GM21360 (cell line): ENCODE results near the gene MTURN.
A peak's percentile ranks its signal among the peaks of the same experiment; 100 is the strongest.
"Not testable (repeated sequence)": the region's sequence is repeated elsewhere in the genome, so short reads cannot be mapped to it uniquely, and the experiment has no call there.

Source experiments
- ATAC-seq: cut with Tn5 transposase; IDR thresholded peaks from one replicate; pipeline ENCODE4 v1.9.1; 2021; ENCODE audit warnings: mild to moderate bottlenecking, moderate library complexity; ENCODE audit not compliant: unreplicated experiment

The MTURN gene

GRCh38 chr7:30177186-30177585, 42.4 kb downstream of the MTURN start:
- no peak for ATAC-seq

GRCh38 chr7:30177965-30178364, 43.2 kb downstream of the MTURN start:
- ATAC-seq, result no peak

- ATAC-seq, result peak; percentile 92
These were observed 44.1 kb downstream of the MTURN start for GRCh38 chr7:30178748-30179436.

GRCh38 chr7:30180718-30181117, 45.9 kb downstream of the MTURN start:
- ATAC-seq, result no peak

GRCh38 chr7:30181211-30181610, 46.4 kb downstream of the MTURN start:
- no peak for ATAC-seq

GRCh38 chr7:30181736-30182522, 47.1 kb downstream of the MTURN start:
- ATAC-seq, result no peak

- no peak for ATAC-seq
These were observed 48.0 kb downstream of the MTURN start for GRCh38 chr7:30182814-30183213.

GRCh38 chr7:30183749-30184369, 49.1 kb downstream of the MTURN start:
- no peak for ATAC-seq

GRCh38 chr7:30184791-30185487, 50.2 kb downstream of the MTURN start:
- ATAC-seq, result no peak

GRCh38 chr7:30185496-30185895, 50.7 kb downstream of the MTURN start:
- no peak for ATAC-seq

- ATAC-seq, result no peak
These were observed 51.9 kb downstream of the MTURN start for GRCh38 chr7:30186725-30187124.

- ATAC-seq, result no peak
These were observed 52.7 kb downstream of the MTURN start for GRCh38 chr7:30187513-30187912.

- not testable (repeated sequence) for ATAC-seq
These were observed 53.6 kb downstream of the MTURN start for GRCh38 chr7:30188381-30188780.

- no peak for ATAC-seq
These were observed 54.0 kb downstream of the MTURN start for GRCh38 chr7:30188811-30189210.

- no peak for ATAC-seq
These were observed 57.0 kb downstream of the MTURN start for GRCh38 chr7:30191809-30192208.

- no peak for ATAC-seq
These were observed 58.7 kb downstream of the MTURN start for GRCh38 chr7:30193336-30193943.

- no peak for ATAC-seq
These were observed 61.6 kb downstream of the MTURN start for GRCh38 chr7:30196408-30196807.

GRCh38 chr7:30197438-30197837, 62.7 kb downstream of the MTURN start:
- no peak for ATAC-seq

- no peak for ATAC-seq
These were observed 64.5 kb downstream of the MTURN start for GRCh38 chr7:30199271-30199670.

- no peak for ATAC-seq
These were observed 65.8 kb downstream of the MTURN start for GRCh38 chr7:30200591-30200990.

- ATAC-seq, result peak; percentile 67
These were observed 66.4 kb downstream of the MTURN start for GRCh38 chr7:30201161-30201666.
